Measurements from ENCODE around the gene CWC22.
"Not testable (repeated sequence)": the region's sequence is repeated elsewhere in the genome, so short reads cannot be mapped to it uniquely, and the experiment has no call there.

CWC22 gene

DNA sequence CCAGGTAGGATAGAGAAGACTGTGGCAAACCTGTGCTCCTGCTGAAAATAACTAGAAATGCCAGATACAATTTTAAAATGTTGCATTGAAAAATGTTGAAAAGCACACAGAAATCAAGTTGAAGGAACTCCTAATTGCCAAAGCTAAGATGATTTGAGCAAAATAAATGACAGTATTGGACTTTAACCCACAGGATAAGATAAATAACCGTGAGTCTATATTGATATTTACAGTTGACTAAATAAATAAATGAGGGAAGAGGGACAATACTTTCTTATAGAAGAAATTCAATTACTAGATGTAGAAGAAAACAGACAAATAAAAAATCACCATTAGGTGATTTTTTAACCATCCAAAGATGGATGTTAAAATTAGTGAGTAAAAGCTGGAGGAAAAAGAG is 59.0 kb downstream of the CWC22 start:
- DNase-seq, result no peak

DNA sequence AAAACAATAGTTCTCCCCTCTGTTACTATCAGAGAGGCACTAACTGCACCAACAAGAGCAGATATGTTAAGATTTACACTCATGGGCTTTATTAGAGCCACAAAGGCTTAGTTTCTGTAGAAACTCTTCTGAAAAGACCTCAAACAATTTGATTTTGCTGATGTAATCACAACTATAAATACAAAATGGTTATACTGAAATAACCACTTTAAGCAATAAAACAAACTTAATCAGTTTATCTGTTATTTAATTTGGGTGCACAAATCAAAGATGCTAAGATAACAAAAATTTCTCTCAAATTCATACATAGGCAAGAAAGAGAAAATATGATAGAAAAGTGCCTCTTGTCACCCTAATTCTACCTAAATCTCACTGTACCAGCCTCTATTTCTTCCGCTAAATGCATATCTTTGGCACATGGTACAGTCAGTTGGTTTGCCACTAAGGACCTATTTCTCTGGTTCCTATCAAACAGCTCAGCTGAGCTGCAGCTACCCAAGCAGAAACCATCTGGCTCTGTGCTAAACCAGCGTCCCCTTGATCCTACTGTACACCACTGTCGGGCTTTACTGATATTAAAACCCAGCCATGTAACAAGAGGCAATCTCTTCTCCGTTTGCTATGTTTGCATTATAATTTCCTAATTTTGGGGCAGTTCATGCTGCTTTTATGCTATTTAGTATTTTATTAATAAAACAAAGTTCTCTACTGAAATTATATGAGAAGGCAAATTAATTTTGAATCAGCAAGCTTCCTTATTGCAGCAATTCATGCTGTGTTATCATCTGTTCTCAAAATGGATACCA is 60.1 kb downstream of the CWC22 start:
- DNase-seq, result no peak

DNA sequence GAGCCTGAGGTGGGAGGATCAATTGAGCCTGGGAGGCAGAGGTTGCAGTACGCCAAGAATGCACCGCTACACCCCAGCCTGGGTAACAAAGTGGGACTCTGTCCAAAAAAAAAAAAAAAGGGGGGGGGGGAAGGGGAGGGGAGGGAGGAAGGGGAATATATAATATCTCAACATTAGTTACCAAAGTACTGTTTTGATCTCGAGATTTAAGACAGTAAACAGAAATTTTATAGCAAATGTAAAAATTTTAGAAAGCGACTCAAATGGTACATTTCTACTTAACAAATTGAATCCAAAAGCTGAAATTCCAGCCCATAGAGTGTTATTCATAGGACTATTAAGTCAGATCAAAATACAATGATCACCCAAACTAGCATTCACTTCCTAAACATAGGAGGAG is 60.8 kb downstream of the CWC22 start:
- DNase-seq, result no peak

DNA sequence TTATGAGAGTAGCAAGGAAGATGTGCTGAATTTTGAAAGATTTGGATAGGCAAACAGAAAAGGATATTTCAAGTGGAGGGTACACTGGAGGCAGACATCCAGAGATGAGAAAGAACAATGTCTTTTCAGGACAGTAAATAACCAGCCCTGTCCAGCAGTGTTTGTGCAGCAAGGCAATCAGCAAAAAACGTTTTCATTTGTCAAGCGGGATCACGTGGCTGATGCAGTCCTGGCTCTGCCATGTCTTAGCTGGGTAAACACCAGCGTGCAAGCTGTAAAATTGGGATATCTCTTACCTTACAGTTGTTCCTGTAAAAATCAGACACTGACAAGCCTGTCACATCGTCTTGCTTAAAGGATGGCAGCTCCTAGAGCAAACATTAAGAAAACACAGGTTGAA is 67.8 kb downstream of the CWC22 start:
- no peak for DNase-seq

DNA sequence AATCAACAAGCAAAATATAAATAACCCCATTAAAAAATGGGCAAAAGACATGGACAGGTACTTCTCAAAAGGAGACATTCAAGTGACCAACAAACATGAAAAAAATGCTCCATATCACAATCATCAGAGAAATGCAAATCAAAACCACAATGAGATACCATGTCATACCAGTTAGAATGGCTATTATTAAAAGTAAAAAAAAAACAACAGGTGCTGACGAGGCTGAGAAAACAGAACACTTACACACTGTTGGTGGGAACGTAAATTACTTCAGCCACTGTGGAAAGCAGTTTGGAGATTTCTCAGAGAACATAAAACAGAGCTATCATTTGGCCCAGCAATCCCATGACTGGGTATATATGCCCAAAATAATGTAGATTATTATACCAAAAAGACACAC is 69.1 kb downstream of the CWC22 start:
- DNase-seq, result no peak

DNA sequence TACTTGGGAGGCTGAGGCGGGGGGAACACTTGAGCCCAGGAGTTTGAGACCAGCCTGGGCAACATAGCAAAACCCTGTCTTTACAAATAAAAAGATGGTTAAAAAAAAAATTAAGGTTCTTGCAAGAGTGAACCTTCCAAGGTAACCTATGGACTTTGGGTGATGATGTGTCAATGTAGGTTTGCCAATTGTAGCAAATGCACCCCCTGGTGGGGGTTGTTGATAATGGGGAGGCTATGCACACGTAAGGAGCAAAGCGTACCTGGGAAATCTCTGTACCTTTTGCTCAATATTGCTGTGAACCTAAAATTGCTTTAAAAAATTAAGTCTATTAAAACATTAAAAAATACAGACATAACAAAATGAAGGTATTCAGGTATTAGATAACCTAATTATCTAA is 70.4 kb downstream of the CWC22 start:
- no peak for DNase-seq

DNA sequence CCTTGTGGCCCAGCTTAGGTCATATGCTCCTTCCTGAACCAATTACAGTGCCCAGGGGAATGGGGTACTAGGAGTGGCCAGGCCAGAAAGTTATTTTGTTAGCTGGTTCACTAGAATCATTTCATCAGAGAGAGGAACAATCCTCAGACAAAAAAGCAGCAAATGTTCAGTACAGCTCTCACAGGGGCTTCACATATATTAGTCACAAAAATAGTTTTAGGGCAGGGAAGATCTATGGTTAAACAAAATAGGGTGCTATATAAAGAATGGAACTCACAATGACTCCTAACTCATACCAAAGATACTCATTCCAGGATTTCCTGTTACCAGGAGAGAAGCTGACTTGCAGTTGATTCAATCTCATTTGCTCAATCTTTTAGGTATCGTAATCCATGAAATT is 71.0 kb downstream of the CWC22 start:
- no peak for DNase-seq

DNA sequence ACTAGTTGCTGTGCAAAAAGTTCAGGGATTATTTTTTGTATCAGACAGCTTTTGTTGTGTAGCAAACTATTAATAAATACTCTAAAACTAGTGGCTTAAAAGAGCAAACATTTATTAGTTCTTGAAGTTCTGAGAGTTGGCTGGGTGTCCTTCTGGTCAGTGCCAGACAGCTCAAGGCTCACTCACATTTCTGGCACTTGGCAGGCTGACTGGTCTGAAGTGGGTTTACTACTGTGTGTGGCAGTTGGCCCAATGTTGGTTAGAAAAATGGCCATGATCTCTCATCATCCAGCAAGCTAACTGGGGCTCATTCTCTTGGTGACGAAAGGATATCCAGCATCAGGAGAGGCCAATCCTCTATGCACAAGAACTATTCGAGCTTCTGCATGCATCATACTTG is 74.3 kb downstream of the CWC22 start:
- no peak for DNase-seq

DNA sequence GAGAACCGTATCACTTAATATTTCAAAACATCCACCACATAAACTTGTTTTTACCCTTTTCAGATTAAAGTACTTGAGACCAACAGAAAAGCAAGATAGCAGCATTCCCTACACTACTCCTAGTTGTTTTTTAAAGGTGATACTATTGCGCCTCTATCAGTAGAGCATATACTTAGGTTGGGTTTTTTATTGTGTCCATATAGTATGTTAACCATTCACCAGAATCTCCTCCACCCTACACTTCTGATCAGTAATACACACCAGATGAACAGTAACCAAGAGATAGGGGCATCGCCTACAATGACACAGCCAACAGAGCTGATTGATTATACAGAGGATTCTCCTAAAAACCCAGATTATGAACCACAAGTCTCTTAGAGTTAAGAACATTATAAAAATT is 75.6 kb downstream of the CWC22 start:
- no peak for DNase-seq

DNA sequence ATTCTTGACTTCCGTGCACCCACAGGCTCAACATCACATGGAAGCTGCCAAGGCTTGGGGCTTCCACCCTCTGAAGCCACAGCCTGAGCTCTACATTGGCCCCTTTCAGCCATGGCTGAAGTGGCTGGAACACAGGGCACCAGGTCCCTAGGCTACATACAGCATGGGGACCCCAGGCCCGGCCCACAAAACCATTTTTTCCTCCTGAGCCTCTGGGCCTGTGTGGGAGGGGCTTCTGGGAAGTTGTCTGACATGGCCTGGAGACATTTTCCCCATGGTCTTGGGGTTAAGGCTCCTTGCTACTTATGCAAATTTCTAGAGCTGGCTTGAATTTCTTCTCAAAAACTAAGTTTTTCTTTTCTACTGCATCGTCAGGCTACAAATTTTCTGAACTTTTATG is 77.1 kb downstream of the CWC22 start:
- not testable (repeated sequence) for DNase-seq

DNA sequence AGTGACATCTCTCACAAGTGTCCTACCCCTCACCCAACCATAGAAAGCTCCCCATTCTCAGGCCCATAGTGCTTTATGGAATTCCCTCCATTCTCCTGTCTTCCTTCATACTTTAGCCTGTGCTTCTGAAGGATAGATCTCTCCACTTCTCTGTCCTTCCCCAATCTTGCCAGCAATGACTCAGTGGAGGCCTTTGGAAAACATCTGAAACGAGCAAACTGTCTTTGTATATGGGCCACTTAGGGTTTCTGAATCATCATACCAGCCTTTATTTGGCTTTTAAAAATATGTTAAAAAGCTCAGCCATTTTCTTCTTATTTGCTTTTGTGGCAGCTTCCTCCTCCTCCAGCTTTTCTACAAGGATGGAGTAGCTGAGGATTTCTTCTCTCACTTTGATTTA is 80.1 kb downstream of the CWC22 start:
- DNase-seq, result no peak

DNA sequence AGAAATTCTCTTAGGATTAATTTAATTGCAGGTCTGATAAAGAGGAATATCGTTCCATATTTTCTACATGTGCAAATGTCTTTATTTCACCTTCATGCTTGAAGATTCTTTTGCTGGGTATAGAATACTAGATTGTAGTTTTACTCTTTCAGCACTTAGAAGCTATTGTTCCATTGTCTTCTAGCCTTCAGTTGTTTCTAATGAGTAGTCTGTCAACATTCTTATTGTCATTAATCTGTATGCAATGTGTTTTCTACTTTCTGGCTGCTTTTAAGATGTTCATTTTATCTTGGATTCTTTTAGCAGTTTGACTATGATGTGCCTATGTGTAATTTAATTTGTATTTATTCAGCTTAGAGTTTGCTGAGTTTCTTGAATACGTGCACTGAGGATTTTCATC is 81.4 kb downstream of the CWC22 start:
- DNase-seq, result no peak

DNA sequence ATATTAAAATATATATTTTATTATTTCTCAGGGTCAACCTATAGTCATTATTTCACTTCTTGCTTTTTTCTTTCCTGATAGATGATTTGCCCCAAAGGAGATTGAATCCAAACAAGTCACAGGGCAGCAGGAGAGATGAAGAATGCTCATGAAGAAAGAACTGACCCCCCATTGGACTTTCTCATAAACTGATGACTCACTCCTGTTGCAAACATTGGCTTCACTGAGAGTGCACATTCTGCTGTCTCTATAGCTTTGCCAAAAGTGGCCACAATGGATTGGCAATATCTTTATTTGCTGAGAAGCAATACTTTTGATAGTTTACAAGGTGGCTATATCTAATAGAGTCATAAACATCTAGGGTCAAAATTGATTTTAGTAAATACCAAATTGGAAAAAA is 89.8 kb downstream of the CWC22 start:
- no peak for DNase-seq

DNA sequence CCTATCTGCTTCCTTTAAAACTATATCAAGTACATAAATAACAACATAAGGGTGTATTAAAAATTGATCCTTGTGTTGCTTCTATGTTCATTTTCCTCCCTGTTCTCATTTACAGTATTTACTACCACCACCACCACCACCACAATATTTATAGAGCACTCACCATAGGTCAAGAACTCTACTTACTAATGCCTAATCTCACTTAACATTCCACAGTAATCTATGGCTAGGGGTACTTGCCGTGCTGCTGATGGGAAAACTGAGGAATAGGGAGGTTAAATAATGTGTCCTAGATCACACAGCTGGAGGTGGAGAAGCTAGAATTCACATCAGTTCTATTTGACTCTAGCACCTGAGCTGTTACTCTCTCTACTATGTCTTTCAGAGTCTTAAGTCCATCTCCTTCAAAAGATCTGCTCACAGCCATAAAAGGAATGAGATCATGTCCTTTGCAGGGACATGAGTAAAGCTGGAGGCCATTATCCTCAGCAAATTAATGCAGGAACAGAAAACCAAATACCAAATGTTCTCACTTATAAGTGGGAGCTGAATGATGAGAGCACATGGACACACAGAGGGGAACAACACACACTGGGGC is 91.6 kb downstream of the CWC22 start:
- DNase-seq, result no peak

DNA sequence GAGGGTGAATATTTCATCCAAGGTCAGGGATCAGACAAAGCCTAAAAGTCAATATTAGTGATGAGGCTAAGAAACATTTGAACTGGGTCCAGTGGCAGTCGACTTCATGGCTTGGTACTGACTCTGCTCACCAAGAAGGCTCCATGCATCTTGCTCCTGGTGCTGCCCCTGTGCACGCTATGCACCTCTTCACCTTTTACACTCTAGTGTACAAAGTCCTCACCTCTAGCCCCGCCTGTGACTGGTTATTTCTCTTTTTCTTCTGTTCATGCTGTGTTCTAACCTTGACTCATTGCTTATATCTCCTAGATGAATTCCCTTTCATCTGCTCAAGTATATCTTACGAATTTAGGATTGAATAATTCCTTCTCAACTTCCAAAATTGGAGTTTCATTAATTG is 93.3 kb downstream of the CWC22 start:
- DNase-seq, result no peak

DNA sequence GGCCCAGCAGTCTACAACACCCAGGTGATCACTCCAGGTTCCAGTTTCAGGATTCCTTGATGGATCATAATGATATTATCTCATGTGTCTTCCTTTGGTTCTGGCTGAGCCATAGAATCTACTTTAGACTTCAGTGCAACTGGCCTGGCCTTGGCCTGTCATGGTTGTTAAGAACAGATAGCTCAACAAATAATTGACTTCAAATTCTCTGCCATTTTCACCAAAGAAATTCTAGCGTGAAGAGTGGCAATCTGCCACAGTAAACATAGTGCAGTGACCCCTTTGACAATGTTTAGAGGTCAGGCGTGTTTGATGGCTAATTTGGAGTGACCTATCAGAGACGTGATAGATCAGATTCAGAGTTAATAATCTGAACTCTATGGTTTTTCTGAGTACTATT is 95.5 kb downstream of the CWC22 start:
- no peak for DNase-seq

DNA sequence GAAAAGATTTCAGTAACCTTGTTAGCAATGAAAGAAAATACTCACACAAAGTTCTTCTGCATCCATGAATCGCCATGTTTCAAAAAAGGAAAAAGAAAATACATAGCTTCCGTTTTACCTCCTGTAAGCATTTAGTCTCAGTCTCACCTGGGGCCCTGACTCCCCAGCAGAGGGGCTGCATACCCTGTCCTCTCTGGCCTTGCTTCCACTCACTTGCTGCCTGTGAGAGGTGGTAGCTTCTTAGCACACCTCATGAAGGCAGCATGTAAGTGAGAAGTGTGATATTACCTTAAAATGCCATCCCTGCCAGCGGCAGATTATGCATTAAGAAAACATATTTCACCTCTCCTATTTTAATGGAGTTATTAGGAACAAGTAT is 96.4 kb downstream of the CWC22 start:
- no peak for DNase-seq

DNA sequence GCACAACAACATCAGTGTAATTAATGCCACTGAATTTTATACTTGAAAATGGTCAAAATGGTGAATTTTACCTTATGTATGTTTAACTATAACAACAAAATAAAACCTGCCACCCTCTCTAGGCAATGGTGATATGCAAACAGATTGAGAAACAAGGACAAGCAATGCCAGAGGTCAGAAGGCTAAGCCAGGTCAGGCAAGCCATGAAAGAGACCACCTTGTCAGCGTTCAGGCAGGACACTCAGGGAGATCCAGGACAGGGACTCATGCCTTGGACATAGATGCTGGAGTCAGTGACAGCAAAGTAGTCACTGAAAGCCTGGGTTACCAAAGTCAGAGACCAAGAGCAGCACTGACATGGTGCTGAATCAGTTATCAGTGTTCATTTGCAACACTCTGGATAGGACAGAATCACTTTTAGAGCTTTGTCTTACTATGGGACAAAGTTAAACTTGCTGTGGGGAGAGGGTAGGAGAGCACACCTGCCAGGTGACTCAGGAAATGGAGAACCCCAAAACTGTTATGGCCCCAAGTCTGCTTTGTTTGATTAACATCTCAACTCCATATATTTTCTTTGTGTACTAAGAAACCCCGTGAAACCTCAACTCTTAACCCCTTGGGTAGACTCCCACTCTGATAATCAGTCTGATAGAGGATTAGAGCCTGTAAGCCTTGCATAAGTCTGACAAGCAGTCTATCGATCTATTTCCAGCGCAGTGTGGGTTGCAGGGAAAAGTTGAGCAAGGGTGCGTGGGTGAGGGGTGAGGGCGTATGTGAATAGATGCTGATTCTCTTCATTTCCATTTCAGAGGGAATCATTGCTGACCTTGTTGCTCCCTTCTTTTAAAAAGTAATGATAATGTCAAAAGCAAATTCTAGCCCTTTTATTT is 97.0 kb downstream of the CWC22 start:
- no peak for DNase-seq

DNA sequence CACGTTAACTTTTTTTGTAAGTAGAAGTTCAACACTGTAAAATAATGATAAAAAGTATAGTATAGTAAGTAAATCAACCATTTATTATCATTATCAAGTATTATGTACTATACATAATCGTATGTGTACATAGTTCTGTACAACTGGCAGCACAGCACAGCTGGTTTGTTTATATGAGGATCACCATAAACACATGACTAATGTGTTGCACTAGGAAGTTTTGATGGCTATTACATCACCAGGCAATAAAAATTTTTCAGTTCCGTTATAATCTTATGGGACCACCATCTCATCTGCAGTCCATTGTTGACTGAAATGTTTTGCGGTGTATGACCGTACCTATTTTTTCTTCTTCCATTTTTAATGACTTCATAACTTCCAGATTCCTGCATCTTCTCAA is 106.4 kb downstream of the CWC22 start:
- DNase-seq, result no peak

DNA sequence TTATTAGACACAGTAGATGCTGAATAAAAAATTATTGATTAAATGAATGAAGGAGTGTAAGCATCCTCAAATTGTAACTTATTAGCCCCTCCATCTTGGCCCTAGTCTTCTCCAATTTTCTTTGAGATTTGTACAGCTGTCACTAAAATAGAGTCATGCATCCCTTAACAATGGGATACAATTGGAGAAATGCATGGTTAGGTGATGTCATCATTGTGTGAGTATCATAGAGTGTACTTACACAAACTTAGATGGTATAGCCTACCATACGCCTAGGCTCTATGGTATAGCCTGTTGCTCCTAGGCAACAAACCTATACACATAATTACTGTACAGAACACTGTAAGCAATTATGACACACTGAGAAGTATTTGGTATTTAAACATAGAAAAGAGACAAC is 107.4 kb downstream of the CWC22 start:
- no peak for DNase-seq

DNA sequence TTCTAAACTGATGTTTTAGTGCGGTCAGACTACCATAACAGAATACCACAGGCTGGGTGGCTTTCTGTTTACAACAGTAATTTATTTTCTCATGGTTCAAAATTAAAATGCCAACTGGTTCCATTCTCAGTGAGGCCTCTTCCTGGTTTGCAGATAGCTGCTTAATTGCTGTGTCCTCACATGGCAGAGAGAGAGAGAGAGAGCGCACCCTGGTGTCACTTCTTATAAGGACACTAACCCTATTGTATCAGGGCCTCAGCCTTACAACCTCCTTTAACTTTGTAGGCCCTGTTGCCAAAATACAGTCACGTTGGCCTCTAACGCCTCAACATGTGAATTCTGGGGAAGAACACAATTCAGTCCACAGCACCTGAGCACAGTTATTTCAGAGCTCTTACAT is 108.2 kb downstream of the CWC22 start:
- DNase-seq, result no peak

All from NCI-H524 treated with DMSO at 0.1 percent for 48 hours (cell line).